GM21381 (cell line): ENCODE data around the gene TIE1.
A peak's percentile ranks its signal among the peaks of the same experiment; 100 is the strongest.

Experiments
- ATAC-seq: cut with Tn5 transposase; IDR thresholded peaks from one replicate; pipeline ENCODE4 v1.9.1; 2021; ENCODE audit warnings: mild to moderate bottlenecking, moderate library complexity; ENCODE audit not compliant: unreplicated experiment

The TIE1 gene

DNA sequence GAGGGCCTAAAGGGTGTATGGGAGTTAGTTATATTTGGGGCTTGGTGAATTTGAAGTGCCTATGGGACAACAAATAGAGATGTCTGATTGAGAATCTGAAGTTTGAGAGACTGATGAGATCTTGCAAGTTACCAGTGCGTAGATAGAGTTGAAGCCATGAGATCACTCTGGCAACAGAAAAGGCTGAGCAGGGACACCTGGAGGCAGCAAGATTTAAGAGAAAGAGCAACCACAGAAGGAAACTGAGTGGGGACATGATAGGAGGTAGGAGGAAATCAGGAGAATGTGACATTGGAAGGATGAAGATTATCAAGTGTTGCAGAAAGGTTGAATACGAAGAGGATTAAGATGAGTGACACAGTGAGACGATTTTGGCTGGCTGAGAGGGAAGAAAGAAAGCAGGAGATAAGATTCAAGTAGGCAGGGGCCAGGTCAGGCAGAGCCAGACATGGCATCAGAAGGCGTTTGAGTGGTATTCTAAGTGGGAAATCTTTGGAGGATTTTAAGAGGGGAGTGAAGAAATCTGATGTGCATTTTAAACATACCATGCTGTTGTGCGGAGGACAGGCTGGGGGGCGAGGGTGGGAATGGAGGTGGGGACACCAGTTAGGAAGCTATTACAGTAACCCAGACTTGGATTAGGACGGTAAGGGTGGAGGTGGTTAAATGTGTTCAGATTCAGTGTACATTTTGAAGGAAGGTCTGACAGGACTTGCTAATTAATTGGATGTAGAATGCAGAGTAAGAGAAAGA lies 33.8 kb downstream of the TIE1 start:
- no peak for ATAC-seq

DNA sequence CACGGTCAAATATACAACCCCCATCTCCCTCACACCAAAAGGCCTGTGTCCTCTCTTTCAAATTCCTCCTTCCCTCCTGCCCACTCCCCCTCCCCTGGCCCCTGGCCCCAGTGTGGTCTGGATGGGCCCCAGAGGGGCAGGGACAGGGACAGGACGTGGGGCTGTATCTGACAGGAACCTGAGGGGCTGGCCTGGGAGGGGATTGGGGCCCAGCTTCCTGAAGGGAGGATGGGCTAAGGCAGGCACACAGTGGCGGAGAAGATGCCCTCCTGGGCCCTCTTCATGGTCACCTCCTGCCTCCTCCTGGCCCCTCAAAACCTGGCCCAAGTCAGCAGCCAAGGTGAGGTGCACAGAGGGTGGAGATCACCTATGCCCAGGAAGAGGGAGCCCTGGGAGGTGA lies 36.8 kb downstream of the TIE1 start, which contains the start of gene MPL:
MPL (plus strand) TSS at position 231 of the 400 bp plus-strand sequence; CDS start at position 262, 31 bp downstream.
- no peak for ATAC-seq

DNA sequence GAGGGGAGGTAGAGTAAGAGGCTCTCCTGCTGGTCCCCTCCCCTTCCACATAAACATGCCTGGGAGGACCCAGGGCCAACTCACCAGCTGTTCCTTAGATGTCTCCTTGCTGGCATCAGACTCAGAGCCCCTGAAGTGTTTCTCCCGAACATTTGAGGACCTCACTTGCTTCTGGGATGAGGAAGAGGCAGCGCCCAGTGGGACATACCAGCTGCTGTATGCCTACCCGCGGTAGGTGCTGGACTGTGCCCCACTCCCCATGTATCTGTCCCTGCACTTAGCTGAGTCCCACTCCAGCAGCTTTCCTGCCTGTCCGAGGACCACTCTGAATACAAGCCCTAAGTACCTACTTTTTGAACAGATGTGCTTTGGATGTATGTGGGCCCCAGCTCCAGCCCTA lies 37.2 kb downstream of the TIE1 start:
- no peak for ATAC-seq

DNA sequence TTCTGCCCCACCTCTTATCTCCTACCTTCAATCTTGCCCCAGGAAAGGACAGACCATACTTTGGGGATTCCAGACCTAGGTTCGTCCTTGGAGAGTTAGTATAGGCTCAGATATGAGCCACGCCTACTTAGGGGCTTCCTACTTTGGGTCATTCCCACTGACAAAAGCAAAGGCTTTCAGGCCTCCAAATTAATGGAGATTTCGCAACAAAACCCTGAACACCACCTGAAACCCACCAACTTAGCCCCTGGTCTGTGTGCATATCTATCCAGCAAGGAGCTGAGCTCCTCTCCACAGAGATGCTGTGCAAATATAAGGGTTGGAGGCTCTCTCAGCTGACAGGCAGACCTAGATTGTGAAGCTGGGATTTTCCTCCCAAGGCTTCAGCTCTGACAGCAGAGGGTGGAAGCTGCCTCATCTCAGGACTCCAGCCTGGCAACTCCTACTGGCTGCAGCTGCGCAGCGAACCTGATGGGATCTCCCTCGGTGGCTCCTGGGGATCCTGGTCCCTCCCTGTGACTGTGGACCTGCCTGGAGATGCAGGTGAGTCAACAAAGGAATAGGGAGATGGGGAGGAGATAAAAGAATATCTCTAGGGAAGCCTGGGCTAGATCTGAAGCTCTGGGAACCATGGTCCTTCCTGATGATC lies 38.9 kb downstream of the TIE1 start:
- no peak for ATAC-seq

DNA sequence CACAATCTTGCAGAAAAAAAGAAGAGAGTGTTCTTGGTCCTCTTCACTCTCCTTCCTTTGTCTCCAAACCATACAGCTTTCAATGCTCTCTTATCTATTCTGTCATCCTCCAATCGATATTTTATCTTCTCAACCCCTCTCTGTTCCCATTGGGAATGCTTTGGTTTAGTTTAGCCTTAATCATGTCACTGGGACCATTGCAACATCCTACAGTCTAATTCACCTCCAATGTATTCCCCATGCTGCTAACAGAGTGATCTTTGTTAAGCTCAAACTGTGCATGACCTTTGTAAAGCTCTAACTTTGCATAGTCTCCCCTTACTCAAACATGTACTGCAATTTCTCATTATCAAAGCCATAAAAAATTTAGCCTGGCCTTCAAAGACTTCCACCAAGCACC lies 39.8 kb downstream of the TIE1 start:
- ATAC-seq, result no peak

DNA sequence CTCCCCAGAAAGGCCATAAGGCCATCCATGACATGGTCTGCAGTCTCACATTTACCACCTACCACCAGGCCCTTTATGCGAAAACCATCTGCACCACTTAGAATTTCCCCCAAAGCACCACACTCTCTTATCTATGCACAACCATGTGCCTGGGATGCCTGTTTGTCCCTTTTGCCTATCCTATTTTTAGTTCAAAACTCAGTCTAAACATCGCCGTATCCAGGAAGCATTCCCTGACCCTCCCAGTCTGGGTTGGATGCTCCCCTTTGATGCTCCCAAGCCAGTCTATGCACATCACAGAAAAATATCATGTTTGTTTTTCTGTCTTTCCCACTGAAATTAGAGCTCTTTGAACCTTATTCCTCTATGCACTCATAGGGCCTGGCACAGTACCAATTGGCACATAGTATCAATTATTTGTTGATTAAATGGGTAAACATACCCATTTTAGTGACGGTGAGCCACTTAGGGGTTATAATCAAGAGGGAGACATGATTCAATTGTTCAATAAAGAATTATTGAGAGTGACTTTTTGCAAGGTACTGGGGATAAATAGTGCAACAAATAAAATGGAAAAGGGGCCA lies 43.6 kb downstream of the TIE1 start:
- ATAC-seq, result no peak

DNA sequence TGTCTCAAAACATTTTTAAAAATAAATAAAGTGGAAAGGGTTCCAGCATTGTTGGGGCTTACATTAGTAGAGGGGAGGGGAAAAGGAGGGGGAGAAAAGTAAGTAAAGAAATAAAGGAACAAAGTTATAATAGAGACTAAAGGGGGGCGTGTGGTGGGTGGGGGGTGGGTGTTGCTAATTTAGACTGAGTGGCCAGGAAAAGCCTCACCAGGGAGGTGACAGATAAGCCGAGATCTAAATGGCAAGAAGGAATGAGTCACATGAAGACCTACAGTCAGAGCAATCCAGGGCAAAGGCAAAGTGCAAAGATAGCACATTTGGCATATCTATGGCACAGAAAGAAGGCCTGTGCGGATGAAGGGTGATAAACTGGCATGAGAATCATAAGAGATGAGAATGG lies 44.3 kb downstream of the TIE1 start:
- ATAC-seq, result no peak

DNA sequence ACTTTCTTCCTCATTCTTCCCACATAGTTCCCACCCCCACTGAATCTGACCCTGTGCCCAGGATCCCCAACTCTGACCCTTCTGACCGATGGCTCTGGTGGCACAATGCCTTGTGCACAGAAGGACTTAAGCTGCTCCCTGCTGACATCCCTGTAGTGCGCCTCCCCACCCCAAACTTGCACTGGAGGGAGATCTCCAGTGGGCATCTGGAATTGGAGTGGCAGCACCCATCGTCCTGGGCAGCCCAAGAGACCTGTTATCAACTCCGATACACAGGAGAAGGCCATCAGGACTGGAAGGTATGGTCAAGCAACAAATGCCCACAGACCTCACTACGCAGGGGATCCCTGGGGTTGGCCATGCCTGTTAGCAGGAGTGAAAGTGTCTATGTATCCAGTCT lies 45.9 kb downstream of the TIE1 start:
- no peak for ATAC-seq

DNA sequence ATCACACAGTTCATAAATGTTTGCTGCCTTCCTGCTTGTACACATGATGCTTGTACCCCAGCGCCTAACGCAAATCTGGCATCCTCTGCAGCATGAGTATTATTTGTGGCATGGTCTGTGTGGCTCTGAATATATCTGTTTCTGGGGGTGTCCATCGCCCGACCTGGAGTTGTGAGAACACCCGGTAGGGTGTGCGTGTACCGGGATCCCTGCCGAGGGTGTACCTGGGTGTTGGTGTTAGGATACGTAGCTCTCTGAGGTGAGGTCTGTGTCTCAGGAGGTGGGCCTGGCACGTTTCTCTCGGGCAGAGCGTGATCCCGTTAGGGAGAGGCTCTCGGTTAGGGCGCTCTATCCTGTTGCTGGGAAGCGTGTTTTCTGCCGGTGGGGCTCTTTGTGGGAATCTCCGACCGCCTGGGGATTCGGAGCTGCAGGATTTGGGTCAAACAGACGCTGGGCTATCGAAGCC lies 47.6 kb downstream of the TIE1 start:
- no peak for ATAC-seq

DNA sequence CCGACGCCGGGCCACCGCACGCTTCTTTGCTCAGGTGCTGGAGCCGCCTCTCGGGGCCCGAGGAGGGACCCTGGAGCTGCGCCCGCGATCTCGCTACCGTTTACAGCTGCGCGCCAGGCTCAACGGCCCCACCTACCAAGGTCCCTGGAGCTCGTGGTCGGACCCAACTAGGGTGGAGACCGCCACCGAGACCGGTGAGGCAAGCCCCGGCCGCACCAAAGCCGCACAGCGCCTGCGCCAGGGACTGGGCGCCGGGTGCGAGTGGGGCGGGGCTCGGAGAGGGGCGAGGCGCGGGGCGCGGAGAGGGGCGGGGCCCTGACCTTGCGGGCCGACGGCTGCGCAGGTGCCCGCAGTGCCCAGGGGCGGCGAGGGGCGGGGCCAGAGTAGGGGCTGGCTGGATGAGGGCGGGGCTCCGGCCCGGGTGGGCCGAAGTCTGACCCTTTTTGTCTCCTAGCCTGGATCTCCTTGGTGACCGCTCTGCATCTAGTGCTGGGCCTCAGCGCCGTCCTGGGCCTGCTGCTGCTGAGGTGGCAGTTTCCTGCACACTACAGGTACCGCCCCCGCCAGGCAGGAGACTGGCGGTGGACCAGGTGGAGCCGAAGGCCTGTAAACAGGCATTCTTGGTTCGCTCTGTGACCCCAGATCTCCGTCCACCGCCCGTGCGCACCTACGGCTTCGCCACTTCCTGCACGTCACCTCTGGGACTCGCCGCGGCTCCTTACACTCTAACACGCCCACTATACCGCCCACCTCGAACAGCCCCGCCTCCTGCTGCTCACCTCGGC lies 48.2 kb downstream of the TIE1 start:
- ATAC-seq, result no peak

DNA sequence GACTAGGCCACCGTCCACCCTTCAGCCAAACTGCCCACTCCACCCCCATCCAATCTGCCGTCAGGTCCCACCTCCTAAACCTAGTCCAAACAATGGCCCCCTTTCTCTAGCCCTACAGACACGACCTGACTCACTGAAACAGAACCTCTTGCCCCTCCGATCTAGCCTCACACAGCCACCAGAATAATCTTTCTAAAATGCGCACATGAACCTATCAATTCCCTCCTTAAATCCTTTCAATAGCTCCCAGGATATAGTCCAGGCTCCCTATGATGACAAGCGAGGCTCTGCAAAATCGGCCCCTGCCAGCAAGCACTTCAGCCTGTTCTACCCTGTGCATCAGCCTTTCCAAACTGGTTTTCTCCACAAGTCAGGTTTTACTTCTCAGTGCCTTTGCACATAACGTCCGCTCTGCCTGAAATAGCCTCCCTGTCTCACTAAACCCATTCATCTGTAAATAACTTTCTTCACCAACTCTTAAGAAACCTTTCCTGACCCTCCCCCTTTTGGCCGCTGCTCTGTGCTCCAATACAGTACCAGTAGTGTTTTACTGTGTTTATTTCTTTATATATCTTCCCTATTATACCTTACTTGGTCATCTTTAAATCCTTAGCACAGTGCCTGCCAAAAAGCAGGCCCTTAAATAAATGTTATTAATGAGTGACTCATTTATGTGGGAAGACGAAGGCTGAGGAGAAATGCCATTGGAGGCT lies 49.0 kb downstream of the TIE1 start:
- no peak for ATAC-seq

DNA sequence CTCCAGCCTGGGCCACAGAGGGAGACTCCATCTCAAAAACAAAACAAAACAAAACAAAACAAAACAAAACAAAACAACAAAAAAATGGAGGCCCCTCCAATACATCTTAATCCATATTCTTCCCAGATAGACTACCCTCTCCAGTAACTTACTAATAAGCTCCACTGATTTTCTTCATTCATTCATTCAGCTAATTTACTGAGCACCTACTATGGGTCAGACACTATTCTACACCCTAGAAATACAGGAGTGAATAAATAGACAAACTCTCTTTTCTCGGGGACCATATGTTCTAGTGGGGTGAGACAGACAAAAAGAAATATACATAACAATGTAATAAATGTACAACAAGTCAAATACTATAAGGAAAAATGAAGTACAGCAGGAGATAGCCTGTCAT lies 50.2 kb downstream of the TIE1 start:
- ATAC-seq, result no peak

DNA sequence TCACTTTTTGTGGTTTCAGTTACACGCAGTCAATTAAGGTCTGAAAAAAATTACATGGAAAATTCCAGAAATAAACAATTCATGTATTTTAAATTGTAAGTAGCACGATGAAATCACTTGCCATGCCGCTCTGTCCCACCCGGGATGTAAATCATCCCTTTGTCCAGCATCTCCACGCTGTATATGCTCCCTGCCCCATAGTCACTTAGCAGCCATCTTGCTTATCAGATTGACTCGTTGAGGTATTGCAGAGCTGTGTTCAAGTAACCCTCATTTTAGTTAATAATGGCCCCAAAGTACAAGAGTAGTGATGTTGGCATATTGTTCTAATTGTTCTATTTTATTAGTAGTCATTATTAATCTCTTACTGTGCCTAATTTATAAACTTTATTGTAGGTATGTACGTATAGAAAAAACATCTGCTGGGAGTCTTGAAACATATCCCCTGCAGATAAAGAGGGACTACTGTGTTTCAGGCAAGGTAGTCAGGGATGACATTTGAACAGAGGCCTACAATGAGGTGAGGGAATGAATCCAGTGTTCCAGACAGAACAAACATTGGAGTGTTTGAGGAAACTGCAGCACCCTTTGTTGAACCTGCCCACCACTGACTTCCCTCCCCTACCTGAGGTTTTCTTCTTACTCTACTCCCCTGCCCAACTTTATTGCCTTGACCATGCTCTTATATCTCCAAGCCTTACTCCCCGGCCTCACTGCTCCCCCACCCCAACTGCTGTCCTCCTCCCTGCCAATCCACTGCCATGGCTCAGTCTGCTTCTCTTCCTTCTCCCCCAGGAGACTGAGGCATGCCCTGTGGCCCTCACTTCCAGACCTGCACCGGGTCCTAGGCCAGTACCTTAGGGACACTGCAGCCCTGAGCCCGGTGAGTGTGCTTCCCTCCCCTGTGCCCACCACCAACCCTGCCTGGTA lies 50.9 kb downstream of the TIE1 start:
- no peak for ATAC-seq

DNA sequence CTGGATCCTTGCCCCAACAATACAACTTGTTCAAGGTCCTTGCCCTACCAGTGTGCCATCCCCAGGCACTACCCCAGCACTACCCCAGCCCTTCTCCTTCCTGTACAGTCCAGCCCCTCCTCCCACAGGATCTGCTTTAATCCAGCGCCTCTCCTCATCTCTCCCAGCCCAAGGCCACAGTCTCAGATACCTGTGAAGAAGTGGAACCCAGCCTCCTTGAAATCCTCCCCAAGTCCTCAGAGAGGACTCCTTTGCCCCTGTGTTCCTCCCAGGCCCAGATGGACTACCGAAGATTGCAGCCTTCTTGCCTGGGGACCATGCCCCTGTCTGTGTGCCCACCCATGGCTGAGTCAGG lies 51.5 kb downstream of the TIE1 start:
- ATAC-seq, result no peak

DNA sequence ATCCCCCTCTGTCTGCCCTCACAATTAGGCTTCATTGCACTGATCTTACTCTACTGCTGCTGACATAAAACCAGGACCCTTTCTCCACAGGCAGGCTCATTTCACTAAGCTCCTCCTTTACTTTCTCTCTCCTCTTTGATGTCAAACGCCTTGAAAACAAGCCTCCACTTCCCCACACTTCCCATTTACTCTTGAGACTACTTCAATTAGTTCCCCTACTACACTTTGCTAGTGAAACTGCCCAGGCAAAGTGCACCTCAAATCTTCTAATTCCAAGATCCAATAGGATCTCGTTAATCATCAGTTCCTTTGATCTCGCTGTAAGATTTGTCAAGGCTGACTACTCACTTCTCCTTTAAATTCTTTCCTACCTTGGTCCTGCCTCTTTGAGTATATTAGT lies 52.1 kb downstream of the TIE1 start:
- ATAC-seq, result no peak

DNA sequence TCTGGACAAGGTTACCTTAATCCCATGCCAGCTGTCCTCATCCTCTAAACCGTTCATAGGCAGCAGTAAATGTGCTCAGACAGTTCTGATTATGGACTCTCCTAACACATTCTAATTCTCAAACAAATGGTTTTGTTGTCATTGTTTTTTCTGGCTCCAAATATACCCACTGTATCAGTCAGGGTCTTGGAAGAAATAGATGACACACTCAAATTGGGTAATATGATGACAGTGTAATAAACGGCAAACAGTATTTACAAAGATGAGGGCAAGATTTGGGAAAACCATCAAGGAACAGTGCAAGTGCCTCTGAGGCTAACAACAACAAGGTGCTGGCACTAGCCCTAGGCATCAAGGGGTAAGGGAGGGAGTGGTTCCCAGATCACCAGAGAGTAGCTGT lies 53.7 kb downstream of the TIE1 start:
- ATAC-seq, result no peak

DNA sequence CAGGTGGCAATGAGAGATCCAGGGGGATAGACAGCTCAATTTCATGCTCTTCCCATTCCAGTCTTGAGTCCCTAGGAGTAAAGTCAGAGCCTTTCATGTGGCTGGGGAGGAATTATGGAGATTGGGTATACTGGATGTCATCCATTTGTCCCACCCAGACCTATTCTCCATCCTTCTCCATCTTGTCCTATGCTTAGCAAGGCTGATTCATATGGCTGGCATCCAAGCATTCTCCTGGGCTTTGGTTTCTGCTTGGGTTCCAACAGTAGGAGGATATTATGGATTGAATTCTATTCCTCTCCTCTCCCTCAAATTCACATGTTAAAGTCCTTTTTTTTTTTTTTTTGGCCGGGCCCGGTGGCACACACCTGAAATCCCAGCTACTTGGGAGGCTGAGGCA lies 54.2 kb downstream of the TIE1 start:
- ATAC-seq, result no peak

DNA sequence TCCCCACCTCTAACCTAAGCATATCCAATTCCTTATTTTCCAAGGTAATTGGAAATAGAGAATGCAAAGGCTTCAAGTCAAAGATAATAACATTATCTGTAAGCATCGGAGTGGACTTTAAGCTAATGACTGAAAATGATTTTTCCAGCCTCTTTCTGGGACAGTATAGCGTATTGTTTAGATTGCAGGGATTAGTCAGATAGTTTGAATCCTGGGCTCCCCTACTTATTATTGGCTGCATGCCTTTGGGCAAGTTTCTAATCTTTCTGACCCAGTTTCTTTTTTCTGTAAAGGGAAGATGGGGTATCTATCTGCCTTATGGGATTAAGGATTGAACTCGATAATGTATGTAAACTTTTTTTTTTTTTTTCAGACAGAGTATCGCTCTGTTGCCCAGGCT lies 56.5 kb downstream of the TIE1 start:
- ATAC-seq, result no peak

DNA sequence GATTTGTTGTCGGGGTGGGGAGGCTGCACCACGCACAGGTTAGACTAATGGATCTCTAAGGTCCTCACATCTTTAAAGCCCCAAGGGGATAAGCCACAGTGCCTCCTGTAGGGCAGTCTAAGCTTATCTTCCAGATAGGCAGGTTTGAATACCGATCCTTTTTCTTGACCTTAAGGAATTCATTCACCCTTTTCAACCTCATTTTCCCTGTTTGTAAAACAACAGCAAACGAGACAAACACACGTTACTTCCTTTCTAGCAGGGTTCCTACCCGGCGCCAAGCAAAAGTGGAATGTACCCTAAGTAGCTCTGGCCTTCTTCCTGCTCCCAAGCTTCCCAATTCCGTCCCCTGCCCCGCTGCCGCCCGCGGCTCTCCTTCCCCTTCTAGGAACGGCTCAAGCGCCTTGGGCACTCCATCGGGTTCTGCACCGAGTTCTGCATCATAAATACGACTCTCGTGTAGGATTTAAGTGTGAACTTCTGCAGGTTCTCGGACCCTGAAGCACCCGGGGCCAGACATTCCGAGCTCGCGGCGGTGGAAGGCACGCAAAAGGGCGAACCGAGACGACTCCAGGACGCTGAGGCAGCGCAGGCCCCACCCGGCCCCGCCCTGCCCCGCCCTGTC lies 57.5 kb downstream of the TIE1 start:
- peak; percentile 3 for ATAC-seq
